Heart left ventricle (tissue), 13 donors: ENCODE data around the gene CALHM3.

Source experiments
- CTCF ChIP-seq, 12 donors: fragments of 200-600 bp; sonication (generic) in 4 of 12; IDR thresholded peaks; one replicate each; pipeline versions ENCODE4 v1.5.0 to v1.8.0; 2018 to 2022; ENCODE audit warnings: antibody characterized with exemption in 12 of 12, mild to moderate bottlenecking in 5 of 12
- POLR2A ChIP-seq, 2 donors: fragments of 450-650 bp; IDR thresholded peaks; one replicate each; pipeline ENCODE4 v1.6.1; 2017; ENCODE audit warnings: antibody characterized with exemption in 2 of 2, mild to moderate bottlenecking in 2 of 2, moderate library complexity in 2 of 2
- donor health status: ischemic (EF 13 %, LVEDD 7.1; RV severe dilation, severe dysfunction).
- donor health status: DM: no; HTN: yes; CAD: no.
- donor health status: DM: no; HTN: no; CAD: no.
- donor health status: ischemic (EF 25% LVEDD 6.9; RV normal size, moderate dysfunction).
- donor health status: ischemic (EF 25% LVEDD 5.7; RV mildly dilated, moderate dysfunction).
- donor health status: ischemic (EF 35%, LVEDD 5.7; RV mildly dilated, moderate dysfunction).
- donor health status: nonischemic (EF 11% LVEDD 7.7; RV severe dilation, severe dysfunction).
- donor health status: DM: yes; HTN: yes; CAD: no.
- donor health status: PGD.
- donor health status: ischemic (EF 29% LVEDD 5.4; RV normal size, mild dysfunction).
- donor health status: nonischemic (EF 23%, LVEDD 6.1; RV moderate dilation, normal function).

GRCh38 chr10:103441611-103442010 lies 37.4 kb downstream of the CALHM3 start:
- no peak for TF ChIP-seq CTCF (IDR thresholded peaks at IDR 0.05)
- no peak for TF ChIP-seq POLR2A (IDR thresholded peaks at IDR 0.05)
